NCI-H128 (cell line): Measurements from ENCODE around the gene S100A2.
"Not testable (repeated sequence)": the region's sequence is repeated elsewhere in the genome, so short reads cannot be mapped to it uniquely, and the experiment has no call there.

ENCODE experiments used
- DNase-seq: peaks from one replicate; lab custom pipeline; 2025; ENCODE audit not compliant: unreplicated experiment; lab: John Stamatoyannopoulos, UW

The S100A2 gene

GRCh38 chr1:153592748-153593147, 27.1 kb upstream of the S100A2 start:
- no peak for DNase-seq

DNA sequence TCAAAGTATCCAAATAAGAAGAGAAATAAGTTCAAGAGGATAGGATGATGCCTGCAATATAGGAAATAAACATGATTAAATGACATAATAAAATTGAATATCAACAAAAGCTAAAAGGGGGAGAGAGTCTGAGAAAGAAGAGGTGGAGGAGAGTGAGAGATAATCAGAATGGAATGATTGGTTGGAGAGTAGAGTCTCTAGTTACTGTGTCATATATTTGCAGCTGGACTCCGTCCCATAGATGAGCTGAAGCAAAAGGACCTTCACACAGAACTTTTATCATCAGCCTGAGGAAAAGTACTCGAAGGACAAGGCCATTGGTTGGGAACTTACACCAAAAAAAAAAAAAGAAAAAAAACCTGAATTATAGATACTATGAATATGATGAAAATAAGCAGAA, 22.8 kb upstream of the S100A2 start:
- DNase-seq: no peak

DNA sequence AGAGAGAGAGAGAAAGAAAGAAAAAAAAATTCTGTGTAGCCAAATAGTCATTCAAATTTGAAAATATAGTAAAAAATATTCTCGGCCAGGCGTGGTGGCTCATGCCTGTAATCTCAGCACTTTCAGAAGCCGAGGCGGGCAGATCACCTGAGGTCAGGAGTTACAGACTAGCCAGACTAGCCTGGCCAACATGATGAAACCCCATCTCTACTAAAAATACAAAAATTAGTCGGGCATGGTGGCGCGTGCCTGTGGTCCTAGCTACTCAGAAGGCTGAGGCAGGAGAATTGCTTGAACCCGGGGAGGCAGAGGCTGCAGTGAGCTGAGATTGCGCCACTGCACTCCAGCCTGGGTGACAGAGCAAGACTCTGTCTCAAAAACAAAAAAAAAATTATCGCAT, 22.4 kb upstream of the S100A2 start:
- DNase-seq: not testable (repeated sequence)

GRCh38 chr1:153587314-153587713, 21.7 kb upstream of the S100A2 start:
- no peak for DNase-seq

DNA sequence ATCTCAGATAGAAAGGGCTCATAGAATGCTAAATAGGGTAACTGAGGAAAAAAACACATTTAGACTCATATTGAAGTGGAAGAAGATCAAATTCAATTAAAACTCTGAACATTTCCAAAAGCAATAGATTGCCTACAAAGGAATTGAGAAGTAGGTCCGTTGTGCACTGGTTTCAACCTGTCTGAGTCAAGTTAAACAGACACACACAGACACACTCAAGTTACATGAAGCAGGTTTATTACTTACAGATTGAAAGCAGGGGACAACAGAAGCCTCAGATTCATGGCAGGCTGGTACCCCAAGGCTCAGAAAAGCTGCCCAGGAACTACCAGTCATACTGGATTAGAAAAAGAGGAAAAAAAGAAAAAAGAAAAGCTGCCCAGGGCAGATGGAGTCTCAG, 20.7 kb upstream of the S100A2 start:
- DNase-seq: no peak

- DNase-seq: no peak
Observed at GRCh38 chr1:153585006-153585405, 19.4 kb upstream of the S100A2 start.

GRCh38 chr1:153583976-153584375, 18.3 kb upstream of the S100A2 start:
- no peak for DNase-seq

DNA sequence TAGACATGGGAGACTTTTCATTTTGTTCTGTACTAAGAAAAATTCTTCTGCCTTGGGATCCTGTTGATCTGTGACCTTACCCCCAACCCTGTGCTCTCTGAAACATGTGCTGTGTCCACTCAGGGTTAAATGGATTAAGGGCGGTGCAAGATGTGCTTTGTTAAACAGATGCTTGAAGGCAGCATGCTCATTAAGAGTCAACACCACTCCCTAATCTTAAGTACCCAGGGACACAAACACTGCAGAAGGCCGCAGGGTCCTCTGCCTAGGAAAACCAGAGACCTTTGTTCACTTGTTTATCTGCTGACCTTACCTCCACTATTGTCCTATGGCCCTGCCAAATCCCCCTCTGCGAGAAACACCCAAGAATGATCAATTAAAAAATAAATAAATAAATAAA, 17.9 kb upstream of the S100A2 start:
- not testable (repeated sequence) for DNase-seq

GRCh38 chr1:153582836-153583235, 17.2 kb upstream of the S100A2 start:
- DNase-seq: not testable (repeated sequence)

DNA sequence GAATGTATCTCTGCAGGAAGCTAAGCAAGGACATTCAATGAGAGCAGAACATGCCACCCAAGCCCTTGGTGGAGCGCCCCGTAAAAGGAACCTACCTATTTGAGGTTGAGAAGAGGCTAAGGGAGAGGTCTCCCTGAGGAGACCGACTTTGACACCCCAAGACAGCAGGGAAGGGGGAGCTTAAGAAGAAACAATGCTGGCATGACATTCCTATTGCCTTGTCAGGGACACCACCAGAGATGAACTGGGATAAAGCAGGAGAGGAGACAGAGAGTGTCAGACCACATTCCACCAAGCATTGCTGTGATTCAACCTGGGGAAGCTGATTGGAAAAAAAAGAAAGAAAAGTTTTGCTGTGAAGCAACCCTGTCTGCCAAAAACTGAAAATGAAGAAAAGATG, 13.3 kb upstream of the S100A2 start:
- no peak for DNase-seq

DNA sequence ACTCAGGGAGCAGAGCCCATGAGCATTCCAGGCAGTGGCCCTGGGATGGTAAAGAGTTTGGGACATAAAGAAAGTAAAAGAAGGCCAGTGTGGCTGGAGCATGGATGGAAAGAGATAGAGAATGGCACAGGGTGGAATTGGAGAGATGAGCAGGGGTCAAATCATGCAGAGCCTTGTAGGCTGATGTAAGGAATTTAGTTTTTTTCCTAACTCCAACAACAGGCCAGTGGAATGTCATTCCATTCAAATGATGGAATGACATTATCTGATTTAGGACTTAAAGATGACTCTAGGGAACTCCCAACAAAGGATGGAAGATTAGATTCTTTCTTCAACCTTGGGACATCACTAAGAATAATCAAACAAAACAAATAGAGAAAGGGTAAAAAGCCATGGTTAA, 12.8 kb upstream of the S100A2 start:
- no peak for DNase-seq

- DNase-seq: no peak
Observed at GRCh38 chr1:153577624-153578051, 12.0 kb upstream of the S100A2 start.

- no peak for DNase-seq
Observed at GRCh38 chr1:153577138-153577537, 11.5 kb upstream of the S100A2 start.

- not testable (repeated sequence) for DNase-seq
Observed at GRCh38 chr1:153575497-153575896, 9.9 kb upstream of the S100A2 start.

- DNase-seq: not testable (repeated sequence)
Observed at GRCh38 chr1:153575081-153575491, 9.4 kb upstream of the S100A2 start.

DNA sequence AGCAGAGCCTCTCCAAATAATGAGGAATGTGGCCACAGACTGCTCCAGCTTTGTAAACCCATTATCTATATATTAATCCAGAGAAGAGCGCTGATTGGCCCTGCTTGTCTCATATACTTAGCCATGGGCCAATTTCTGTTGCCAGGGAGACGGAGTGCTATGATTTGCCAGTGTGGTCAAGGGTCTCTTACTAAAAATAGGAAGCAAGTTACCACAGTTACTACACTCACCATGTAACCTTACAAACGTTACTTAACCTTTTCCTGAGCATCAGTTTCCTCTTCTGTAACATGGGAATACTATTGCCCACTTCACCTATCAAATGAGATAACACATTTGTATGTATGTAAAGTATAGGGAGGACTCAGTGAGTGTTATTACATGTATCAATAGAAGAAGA, 7.7 kb upstream of the S100A2 start:
- DNase-seq: no peak

DNA sequence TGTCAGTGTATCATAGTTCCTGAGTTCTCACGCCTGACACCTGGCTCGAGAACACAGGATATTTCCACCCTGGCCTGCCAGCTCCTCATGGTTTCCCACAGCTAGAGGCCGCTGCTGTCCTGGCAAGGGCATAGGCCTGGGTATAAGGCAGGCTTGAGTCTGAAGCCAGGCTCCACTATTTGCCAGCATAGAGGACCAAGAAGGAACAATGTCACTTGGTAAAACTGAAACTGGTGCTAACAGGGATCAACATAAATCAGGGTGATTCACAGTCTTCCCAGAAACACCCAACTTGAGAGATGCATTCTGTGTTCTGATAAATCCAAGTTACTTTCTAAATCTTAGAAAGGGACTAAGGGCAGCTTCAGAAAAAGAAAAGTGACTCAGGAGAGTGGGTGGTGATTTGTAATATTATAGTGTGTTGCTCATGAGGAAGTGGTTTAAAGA, 6.9 kb upstream of the S100A2 start:
- peak; percentile 46 for DNase-seq

GRCh38 chr1:153571706-153572105, 6.1 kb upstream of the S100A2 start:
- DNase-seq: no peak

- no peak for DNase-seq
Observed at GRCh38 chr1:153570874-153571273, 5.2 kb upstream of the S100A2 start.

DNA sequence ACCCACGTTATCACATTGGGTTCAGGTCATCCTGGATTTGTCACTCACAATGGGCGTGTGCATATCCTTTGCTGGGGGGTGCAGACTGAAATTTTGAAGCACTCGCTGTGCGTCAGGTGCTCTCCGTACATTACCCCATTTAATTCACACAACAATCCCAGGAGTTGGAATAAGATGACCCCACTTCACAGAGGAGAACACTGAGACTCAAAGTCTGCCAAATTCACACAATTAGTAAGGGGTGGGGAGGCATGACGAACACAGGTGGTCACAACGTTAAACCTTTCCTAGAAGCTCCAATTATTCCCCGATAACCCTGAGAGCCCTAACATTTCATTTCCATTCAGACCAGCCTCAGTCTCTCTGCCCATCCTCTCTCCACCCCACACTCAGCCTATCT, 3.8 kb upstream of the S100A2 start:
- no peak for DNase-seq

DNA sequence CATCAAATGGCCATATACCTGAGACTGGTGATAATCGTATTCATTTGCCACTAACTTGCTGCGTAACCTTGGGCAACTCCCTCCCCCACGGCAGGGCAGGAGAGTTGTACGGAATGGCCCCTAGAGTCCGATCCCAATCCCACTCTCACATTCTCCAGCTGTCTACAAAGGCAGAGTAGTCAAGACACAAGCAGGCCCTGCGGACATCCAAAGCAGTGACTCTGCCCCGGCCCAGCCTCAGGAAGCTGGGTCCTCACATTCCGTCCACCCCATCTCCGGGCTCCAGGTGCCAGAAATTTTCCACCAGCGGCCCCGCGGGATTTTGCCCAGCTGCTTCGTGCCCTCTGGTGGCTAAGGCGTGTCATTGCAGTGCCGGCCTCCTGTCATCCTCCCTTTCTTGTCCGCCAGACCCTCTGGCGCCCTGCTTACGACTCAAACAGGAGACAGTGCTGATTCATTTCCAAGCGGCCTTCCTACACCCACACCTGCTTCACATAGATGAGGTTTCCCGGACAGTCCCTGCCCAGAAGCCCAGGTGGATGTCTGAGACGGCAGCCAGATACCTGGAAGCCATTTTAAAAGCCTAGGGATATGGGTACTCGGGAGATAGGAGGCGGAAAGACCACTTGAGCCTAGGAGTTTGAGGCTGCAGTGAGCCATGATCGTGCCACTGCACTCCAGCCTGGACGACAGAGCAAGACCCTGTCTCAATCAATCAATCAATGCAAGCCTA, 2.9 kb upstream of the S100A2 start:
- DNase-seq: peak; percentile 85

DNA sequence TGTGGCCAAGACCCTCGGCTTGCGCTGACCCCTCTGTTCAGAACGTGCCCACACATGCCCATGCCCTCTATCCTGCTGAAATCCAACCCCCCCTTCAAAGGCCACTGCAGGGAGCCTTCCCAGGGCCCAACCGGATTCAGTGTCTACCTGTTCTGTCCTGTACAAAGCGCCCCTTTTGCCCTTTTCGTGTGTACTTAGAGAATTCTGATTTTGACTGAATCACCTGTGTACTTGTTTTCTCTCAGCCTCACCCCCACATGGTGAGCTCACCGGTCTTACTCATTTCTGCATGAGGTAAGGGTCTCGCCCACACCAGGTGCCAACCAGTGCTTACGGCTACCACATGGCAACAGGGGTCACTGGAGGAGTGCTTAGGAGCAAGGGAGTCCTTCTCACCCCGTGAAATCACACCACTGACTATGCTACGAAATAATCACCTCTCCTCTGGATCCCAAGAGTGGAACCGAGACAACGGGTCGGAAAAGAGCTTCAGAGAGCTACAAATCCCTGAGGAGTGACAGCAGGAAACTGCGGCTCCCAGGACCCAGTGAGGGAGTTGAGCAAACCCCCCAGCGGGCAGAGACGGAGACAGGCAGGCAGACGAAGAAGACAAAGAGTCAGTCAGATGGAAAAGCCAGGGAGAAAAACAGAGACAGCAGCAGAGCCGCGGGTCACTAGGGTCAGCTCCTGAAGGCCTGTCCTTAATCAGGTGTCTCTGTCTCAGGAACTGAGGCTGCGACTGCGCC, 2.1 kb upstream of the S100A2 start:
- no peak for DNase-seq
